IMR-90 (cell line): ENCODE results near the gene HOXD9. TPM values are rescaled to one million over a fixed set of nuclear protein-coding genes. Genes with fewer than 3 reads are reported as not detected.

Experiments
- ATAC-seq: fragments of 200-7000 bp; cut with Tn5 transposase; 2 replicates; pipeline ENCODE4 v1.9.1; 2020; ENCODE audit warnings: low read depth, mild to moderate bottlenecking, moderate library complexity
- BruUV-seq: library from RNA; stranded (reverse); fragments of 400-500 nt; replicated peaks from 2 replicates; lab custom pipeline; 2021; lab: Mats Ljungman, UMichigan
- CTCF ChIA-PET: fragments of 300-600 bp; formaldehyde crosslinking; extraction: SDS; loops from one replicate; lab custom pipeline; 2021; ENCODE audit warnings: antibody characterized with exemption; lab: Yijun Ruan, JAX
- POLR2A ChIA-PET: fragments of 300-600 bp; sonication (Branson Sonifier 250); formaldehyde crosslinking; loops from one replicate; lab custom pipeline; 2022; ENCODE audit warnings: antibody characterized with exemption; ENCODE audit not compliant: unreplicated experiment; lab: Charles Lee
- DNase-seq: peaks from one replicate; pipeline ENCODE4 v3.0.0; 2013
- H2AFZ ChIP-seq: replicated peaks from 2 replicates; pipeline ENCODE3; 2013; ENCODE audit warnings: low read length, mild to moderate bottlenecking; ENCODE audit not compliant: poor library complexity
- H2AK5ac ChIP-seq: 2 replicates; pipeline ENCODE4 v1.6.1; 2013; ENCODE audit warnings: low read depth, low read length, inconsistent platforms
- H2AK9ac ChIP-seq: replicated peaks from 2 replicates; pipeline ENCODE3; 2013; ENCODE audit warnings: mild to moderate bottlenecking, low read depth, low read length, moderate library complexity; ENCODE audit not compliant: poor library complexity
- H2BK120ac ChIP-seq: 2 replicates; pipeline ENCODE4 v1.6.1; 2013; ENCODE audit warnings: low read depth, low read length, inconsistent platforms
- H2BK15ac ChIP-seq: 3 replicates; pipeline ENCODE4 v1.6.1; 2013; ENCODE audit warnings: low read depth, low read length, inconsistent platforms
- H2BK20ac ChIP-seq: 2 replicates; pipeline ENCODE4 v1.6.1; 2013; ENCODE audit warnings: low read depth, mild to moderate bottlenecking, inconsistent platforms, low read length, moderate library complexity
- H2BK5ac ChIP-seq: 2 replicates; pipeline ENCODE4 v1.6.1; 2013; ENCODE audit warnings: mild to moderate bottlenecking, low read depth, low read length, inconsistent platforms; ENCODE audit not compliant: poor library complexity, severe bottlenecking
- H3K14ac ChIP-seq: replicated peaks from 2 replicates; pipeline ENCODE4 v1.6.1; 2013; ENCODE audit warnings: low read depth, low read length, inconsistent platforms
- H3K18ac ChIP-seq: 2 replicates; pipeline ENCODE4 v1.6.1; 2013; ENCODE audit warnings: low read depth, low read length, control low read depth
- H3K23ac ChIP-seq: 2 replicates; pipeline ENCODE4 v1.6.1; 2013; ENCODE audit warnings: low read depth, low read length, inconsistent platforms
- H3K27ac ChIP-seq: 2 replicates; pipeline ENCODE4 v1.5.1; 2013; ENCODE audit warnings: mild to moderate bottlenecking, control low read depth, low read length; ENCODE audit not compliant: insufficient read depth
- H3K27me3 ChIP-seq: 2 replicates; pipeline ENCODE4 v1.6.1; 2013; ENCODE audit warnings: low read length; ENCODE audit not compliant: control insufficient read depth, insufficient read depth
- H3K36me3 ChIP-seq: 2 replicates; pipeline ENCODE4 v1.6.1; 2013; ENCODE audit warnings: low read length, mixed read lengths; ENCODE audit not compliant: control insufficient read depth, insufficient read depth
- H3K4ac ChIP-seq: 2 replicates; pipeline ENCODE4 v1.6.1; 2013; ENCODE audit warnings: low read depth, low read length, inconsistent platforms
- H3K4me1 ChIP-seq: 2 replicates; pipeline ENCODE4 v1.6.1; 2013; ENCODE audit warnings: low read length, mixed read lengths; ENCODE audit not compliant: control insufficient read depth, insufficient read depth
- H3K4me2 ChIP-seq: 2 replicates; pipeline ENCODE4 v1.6.1; 2013; ENCODE audit warnings: low read depth, mild to moderate bottlenecking, control low read depth, low read length, moderate library complexity
- H3K4me3 ChIP-seq: 2 replicates; pipeline ENCODE4 v1.5.1; 2013; ENCODE audit warnings: low read depth, mild to moderate bottlenecking, control low read depth, low read length, moderate library complexity; ENCODE audit not compliant: insufficient read depth
- H3K56ac ChIP-seq: 2 replicates; pipeline ENCODE4 v1.6.1; 2013; ENCODE audit warnings: low read length, inconsistent platforms; ENCODE audit not compliant: insufficient read depth; ENCODE audit errors: extremely low read depth
- H3K79me1 ChIP-seq, 2 experiments: 2 replicates each; pipeline ENCODE4 v1.6.1; 2013; ENCODE audit warnings: low read length in 2 of 2, inconsistent platforms in 1 of 2, low read depth in 1 of 2
- H3K9ac ChIP-seq: 2 replicates; pipeline ENCODE4 v1.6.1; 2013; ENCODE audit warnings: low read depth, low read length, control low read depth
- H3K9me1 ChIP-seq: 2 replicates; pipeline ENCODE4 v1.6.1; 2013; ENCODE audit warnings: low read length, inconsistent platforms; ENCODE audit not compliant: insufficient read depth
- H3K9me3 ChIP-seq: 2 replicates; pipeline ENCODE4 v1.6.1; 2013; ENCODE audit warnings: low read length; ENCODE audit not compliant: control insufficient read depth, insufficient read depth
- H4K20me1 ChIP-seq: 2 replicates; pipeline ENCODE4 v1.6.1; 2013; ENCODE audit warnings: low read length, inconsistent platforms; ENCODE audit not compliant: insufficient read depth
- H4K5ac ChIP-seq: 2 replicates; pipeline ENCODE4 v1.6.1; 2013; ENCODE audit warnings: mild to moderate bottlenecking, low read depth, low read length, control low read depth
- H4K8ac ChIP-seq, 2 experiments: 2 replicates each; pipeline ENCODE4 v1.6.1; 2013; ENCODE audit warnings: low read depth in 2 of 2, low read length in 2 of 2, control low read depth in 1 of 2, inconsistent platforms in 1 of 2
- H4K91ac ChIP-seq: 2 replicates; pipeline ENCODE4 v1.6.1; 2013; ENCODE audit warnings: low read depth, low read length, inconsistent platforms; ENCODE audit not compliant: insufficient read depth
- BHLHE40 ChIP-seq: fragments of 150-350 bp; IDR thresholded peaks from 2 replicates; pipeline ENCODE4 v1.6.1; 2016; ENCODE audit warnings: mild to moderate bottlenecking, low read depth, low read length
- CEBPB ChIP-seq: IDR thresholded peaks from 2 replicates; pipeline ENCODE4 v1.6.1; 2012; ENCODE audit warnings: low read depth, low read length, improper control_type of control experiment
- CHD1 ChIP-seq: IDR thresholded peaks from 2 replicates; pipeline ENCODE4 v1.6.1; 2012; ENCODE audit warnings: low read depth, low read length, improper control_type of control experiment
- ELK1 ChIP-seq: fragments of 150-350 bp; IDR thresholded peaks from 2 replicates; pipeline ENCODE4 v1.6.1; 2016; ENCODE audit warnings: low read depth, mild to moderate bottlenecking, low read length, moderate library complexity, borderline replicate concordance
- FOS ChIP-seq: fragments of 150-350 bp; IDR thresholded peaks from 2 replicates; pipeline ENCODE4 v1.6.1; 2016; ENCODE audit warnings: low read depth, low read length
- MAFK ChIP-seq: IDR thresholded peaks from 2 replicates; pipeline ENCODE4 v1.6.1; 2012; ENCODE audit warnings: low read depth, low read length, improper control_type of control experiment
- MAZ ChIP-seq: IDR thresholded peaks from 2 replicates; pipeline ENCODE4 v1.6.1; 2012; ENCODE audit warnings: low read depth, mild to moderate bottlenecking, low read length, improper control_type of control experiment, moderate library complexity, borderline replicate concordance
- MXI1 ChIP-seq: IDR thresholded peaks from 2 replicates; pipeline ENCODE4 v1.6.1; 2012; ENCODE audit warnings: low read depth, mild to moderate bottlenecking, low read length, moderate library complexity, borderline replicate concordance
- NFE2L2 ChIP-seq: fragments of 150-350 bp; IDR thresholded peaks from 2 replicates; pipeline ENCODE4 v1.6.1; 2016; ENCODE audit warnings: low read depth, mild to moderate bottlenecking, low read length
- POLR2A ChIP-seq: IDR thresholded peaks from 2 replicates; pipeline ENCODE4 v1.6.1; 2012; ENCODE audit warnings: mild to moderate bottlenecking, low read depth, low read length
- RAD21 ChIP-seq: IDR thresholded peaks from 2 replicates; pipeline ENCODE4 v1.6.1; 2012; ENCODE audit warnings: low read length, improper control_type of control experiment
- RCOR1 ChIP-seq: IDR thresholded peaks from 2 replicates; pipeline ENCODE4 v1.6.1; 2012; ENCODE audit warnings: mild to moderate bottlenecking, low read length, improper control_type of control experiment; ENCODE audit not compliant: insufficient replicate concordance
- RFX5 ChIP-seq: IDR thresholded peaks from 2 replicates; pipeline ENCODE4 v1.8.0; 2012; ENCODE audit warnings: low read depth, mild to moderate bottlenecking, low read length, moderate library complexity
- SMC3 ChIP-seq: fragments of 150-350 bp; IDR thresholded peaks from 2 replicates; pipeline ENCODE4 v1.6.1; 2016; ENCODE audit warnings: low read depth, mild to moderate bottlenecking, antibody characterized with exemption, low read length, moderate library complexity
- USF2 ChIP-seq: fragments of 150-350 bp; IDR thresholded peaks from 2 replicates; pipeline ENCODE4 v1.6.1; 2017; ENCODE audit warnings: mild to moderate bottlenecking, antibody characterized with exemption, low read length, low read depth
- WGBS, 2 experiments: methylation state at CpG; one replicate each; pipeline versions ENCODE4 v1.1.5 to v1.1.7; 2013; ENCODE audit warnings: missing lambda C conversion rate in 2 of 2; ENCODE audit not compliant: insufficient read length in 1 of 2; ENCODE audit errors: extremely low coverage in 2 of 2; 5-methylcytosine and 5-hydroxymethylcytosine counted together
- dilution Hi-C: fragments of 300-500 bp; cut with HindIII; formaldehyde crosslinking; loops from one replicate; pipeline ENCODE4 v1.14.3; 2018; ENCODE audit warnings: low sequenced_read_pairs; ENCODE audit not compliant: unreplicated experiment
- in situ Hi-C: fragments of 300-500 bp; cut with MboI; formaldehyde crosslinking; loops from 3 replicates; pipeline ENCODE4 v1.14.3; 2019; ENCODE audit warnings: low sequenced_read_pairs, inconsistent platforms, mixed read lengths
- intact Hi-C: fragments of 100-400 bp; cut with micrococcal nuclease; formaldehyde crosslinking; loops from 2 replicates; pipeline ENCODE4 v1.10.0; 2022
- polyA plus RNA-seq, 3 experiments: library from polyadenylated mRNA; depleted of rRNA; stranded (reverse); fragments of >200 nt; gene quantifications; 2 replicates each; pipeline ENCODE4 v1.2.3, GENCODE V29; 2012; ENCODE audit warnings: low replicate concordance in 1 of 3
- total RNA-seq: library from RNA; depleted of rRNA; stranded (reverse); fragments of >200 nt; gene quantifications from 2 replicates; pipeline ENCODE4 v1.2.3, GENCODE V29; 2012
- TF ChIP-seq, protein P1 (sequence below): conservative IDR thresholded peaks from 2 replicates; pipeline ENCODE4 v1.5.1; 2012; ENCODE audit warnings: mild to moderate bottlenecking, low read depth, low read length, improper control_type of control experiment

Gene HOXD9
- total and polyA plus RNA-seq, 2 of the 4 experiments (the other 2 are of a cell fraction): not detected

DNA sequence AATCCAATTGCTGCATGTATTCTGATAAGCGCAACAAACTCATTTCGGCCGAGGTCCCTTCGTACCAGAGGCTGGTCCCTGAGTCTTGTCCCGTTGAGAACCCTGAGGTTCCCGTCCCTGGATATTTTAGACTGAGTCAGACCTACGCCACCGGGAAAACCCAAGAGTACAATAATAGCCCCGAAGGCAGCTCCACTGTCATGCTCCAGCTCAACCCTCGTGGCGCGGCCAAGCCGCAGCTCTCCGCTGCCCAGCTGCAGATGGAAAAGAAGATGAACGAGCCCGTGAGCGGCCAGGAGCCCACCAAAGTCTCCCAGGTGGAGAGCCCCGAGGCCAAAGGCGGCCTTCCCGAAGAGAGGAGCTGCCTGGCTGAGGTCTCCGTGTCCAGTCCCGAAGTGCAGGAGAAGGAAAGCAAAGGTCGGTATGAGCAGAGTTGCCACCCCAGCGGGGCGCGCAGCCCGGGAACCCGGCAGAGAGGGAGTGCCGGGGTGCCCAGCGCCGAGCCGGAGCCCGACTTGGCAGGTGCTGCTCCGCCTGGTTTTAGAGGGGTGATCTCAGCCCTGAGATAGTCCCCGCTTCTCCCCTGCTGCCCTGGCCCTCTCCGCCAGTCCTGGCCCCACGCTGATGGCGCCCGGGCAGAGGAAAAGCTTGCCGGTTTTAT, 5.2 kb upstream of the HOXD9 start:
- Histone ChIP-seq H3K4me1 (no peaks in the 10 kb centered on the region), H3K4me3 (no peak overlapping the region), H3K9me1 (no peaks in the 10 kb centered on the region), H4K20me1 (no peaks in the 10 kb centered on the region), H2AK5ac (no peak overlapping the region), H2BK20ac (no peak overlapping the region), H2BK5ac (no peak overlapping the region), H2BK120ac (no peak overlapping the region), H3K9ac (no peak overlapping the region), H3K36me3 (no peaks in the 10 kb centered on the region), H2AK9ac (no peak overlapping the region), H2AFZ (no peak overlapping the region), H3K27me3 (peaks cover 94% of the 10 kb centered on the region), H4K8ac (no peak overlapping the region), H3K18ac (no peak overlapping the region), H3K14ac (no peak overlapping the region), H4K91ac (no peak overlapping the region), H3K56ac (no peak overlapping the region), H3K79me1 (no peaks in the 10 kb centered on the region), H3K4me2 (no peak overlapping the region), H3K23ac (no peak overlapping the region), H3K27ac (no peak overlapping the region), H4K5ac (no peak overlapping the region), H3K4ac (no peak overlapping the region), H2BK15ac (no peak overlapping the region), H3K9me3 (peaks cover 14% of the 10 kb centered on the region)
- no peak for TF ChIP-seq POLR2A
- TF ChIP-seq USF2: no peak
- TF ChIP-seq CEBPB: no peak
- TF ChIP-seq NFE2L2: no peak
- TF ChIP-seq CHD1: no peak
- no peak for TF ChIP-seq RFX5
- no peak for TF ChIP-seq RAD21
- TF ChIP-seq FOS: no peak
- no peak for TF ChIP-seq MAZ
- no peak for TF ChIP-seq RCOR1
- TF ChIP-seq MAFK: no peak
- TF ChIP-seq, protein P1, sequence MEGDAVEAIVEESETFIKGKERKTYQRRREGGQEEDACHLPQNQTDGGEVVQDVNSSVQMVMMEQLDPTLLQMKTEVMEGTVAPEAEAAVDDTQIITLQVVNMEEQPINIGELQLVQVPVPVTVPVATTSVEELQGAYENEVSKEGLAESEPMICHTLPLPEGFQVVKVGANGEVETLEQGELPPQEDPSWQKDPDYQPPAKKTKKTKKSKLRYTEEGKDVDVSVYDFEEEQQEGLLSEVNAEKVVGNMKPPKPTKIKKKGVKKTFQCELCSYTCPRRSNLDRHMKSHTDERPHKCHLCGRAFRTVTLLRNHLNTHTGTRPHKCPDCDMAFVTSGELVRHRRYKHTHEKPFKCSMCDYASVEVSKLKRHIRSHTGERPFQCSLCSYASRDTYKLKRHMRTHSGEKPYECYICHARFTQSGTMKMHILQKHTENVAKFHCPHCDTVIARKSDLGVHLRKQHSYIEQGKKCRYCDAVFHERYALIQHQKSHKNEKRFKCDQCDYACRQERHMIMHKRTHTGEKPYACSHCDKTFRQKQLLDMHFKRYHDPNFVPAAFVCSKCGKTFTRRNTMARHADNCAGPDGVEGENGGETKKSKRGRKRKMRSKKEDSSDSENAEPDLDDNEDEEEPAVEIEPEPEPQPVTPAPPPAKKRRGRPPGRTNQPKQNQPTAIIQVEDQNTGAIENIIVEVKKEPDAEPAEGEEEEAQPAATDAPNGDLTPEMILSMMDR: no peak
- TF ChIP-seq SMC3: no peak
- TF ChIP-seq MXI1: no peak
- TF ChIP-seq ELK1: no peak
- no peak for TF ChIP-seq BHLHE40
- no peak for ATAC-seq
- no peak for DNase-seq
- intact Hi-C loops: no loop called here
- 20% methylated on average over 26 of the region's 40 CpGs; no CpG with 5 or more reads in 1 of the 2 experiments for WGBS, 2 experiments
- dilution Hi-C loops: no loop called here
- CTCF ChIA-PET: no interaction called here
- in situ Hi-C loops: no loop called here
- BruUV-seq: no TSS peak
- POLR2A ChIA-PET: no interaction called here
